Measurements from ENCODE around the gene JMJD6.
"Not testable (repeated sequence)": the region's sequence is repeated elsewhere in the genome, so short reads cannot be mapped to it uniquely, and the experiment has no call there.

JMJD6 gene

DNA sequence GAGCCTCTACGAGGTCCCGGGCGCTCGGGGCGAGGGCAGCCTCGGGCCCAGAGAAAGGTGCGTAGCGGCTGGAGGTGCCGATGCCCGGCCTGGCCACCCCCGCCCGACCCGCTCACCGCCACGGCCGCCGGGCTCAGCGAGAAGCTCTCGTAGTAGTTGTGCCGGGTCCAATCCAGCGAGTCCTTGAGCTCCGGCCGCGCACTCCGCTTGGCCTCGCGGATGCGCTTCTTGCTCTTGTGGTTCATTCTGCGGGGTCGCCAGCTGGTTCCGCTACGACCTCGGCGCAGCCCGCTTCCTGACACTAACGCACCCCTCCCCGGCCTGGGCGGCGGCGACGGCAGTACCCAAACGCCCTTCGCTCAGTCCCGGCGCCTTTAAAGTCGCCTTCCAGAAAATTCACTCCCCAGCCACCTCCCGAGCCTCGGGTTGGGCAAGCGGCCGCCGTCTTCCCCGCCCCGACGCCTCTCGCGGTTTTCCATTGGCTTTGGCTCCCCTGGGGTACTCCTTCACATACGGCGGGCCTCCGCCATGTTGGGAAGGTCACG lies at the start of gene JMJD6:
JMJD6 (minus strand) TSS at position 376 of the 545 bp plus-strand sequence; CDS start at position 245, 131 bp downstream.
- peak; percentile 91 for DNase-seq

- DNase-seq = no peak
Measured at GRCh38 chr17:76775021-76775600, 48.7 kb upstream of the JMJD6 start.

GRCh38 chr17:76772842-76773525 lies 46.6 kb upstream of the JMJD6 start:
- DNase-seq = peak; percentile 61

DNA sequence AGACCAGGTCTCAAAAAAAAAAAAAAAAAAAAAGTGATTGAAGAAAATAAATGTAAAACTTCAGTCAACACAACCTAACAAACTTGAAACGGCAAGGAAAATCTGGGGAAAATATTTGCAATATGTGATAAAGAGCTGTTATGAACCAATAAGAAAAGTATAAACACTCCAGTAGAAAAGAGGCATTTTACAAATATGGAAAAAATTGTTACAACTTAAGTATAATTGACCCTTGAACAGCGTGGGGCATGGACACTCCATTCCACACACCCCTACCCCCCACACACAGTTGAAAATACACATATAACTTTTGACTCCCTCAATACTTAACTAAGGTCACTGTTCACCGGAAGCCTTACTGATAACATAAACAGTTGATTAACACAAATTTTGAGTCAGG lies 32.2 kb upstream of the JMJD6 start:
- DNase-seq = no peak

DNA sequence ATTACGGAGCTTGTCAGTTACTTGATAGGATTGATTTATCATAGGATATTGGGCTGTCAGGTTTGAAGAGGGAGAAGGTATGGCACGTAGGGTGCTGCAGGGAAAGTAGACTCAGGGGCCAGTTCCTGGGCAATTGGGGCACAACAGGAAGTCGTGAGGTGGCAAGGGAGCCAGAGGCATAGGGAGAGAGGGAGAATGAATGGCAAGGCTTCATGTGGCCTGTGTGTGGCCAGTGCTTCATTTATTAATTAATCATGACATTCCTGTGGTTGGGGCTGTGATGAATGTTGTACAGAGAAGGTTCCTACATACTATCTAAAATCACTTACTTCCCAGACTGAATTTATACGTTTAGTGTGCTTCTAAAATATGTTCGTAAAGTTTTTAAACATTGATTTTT lies 30.9 kb upstream of the JMJD6 start:
- no peak for DNase-seq

- DNase-seq = no peak
Measured at GRCh38 chr17:76755285-76755684, 28.9 kb upstream of the JMJD6 start.

DNA sequence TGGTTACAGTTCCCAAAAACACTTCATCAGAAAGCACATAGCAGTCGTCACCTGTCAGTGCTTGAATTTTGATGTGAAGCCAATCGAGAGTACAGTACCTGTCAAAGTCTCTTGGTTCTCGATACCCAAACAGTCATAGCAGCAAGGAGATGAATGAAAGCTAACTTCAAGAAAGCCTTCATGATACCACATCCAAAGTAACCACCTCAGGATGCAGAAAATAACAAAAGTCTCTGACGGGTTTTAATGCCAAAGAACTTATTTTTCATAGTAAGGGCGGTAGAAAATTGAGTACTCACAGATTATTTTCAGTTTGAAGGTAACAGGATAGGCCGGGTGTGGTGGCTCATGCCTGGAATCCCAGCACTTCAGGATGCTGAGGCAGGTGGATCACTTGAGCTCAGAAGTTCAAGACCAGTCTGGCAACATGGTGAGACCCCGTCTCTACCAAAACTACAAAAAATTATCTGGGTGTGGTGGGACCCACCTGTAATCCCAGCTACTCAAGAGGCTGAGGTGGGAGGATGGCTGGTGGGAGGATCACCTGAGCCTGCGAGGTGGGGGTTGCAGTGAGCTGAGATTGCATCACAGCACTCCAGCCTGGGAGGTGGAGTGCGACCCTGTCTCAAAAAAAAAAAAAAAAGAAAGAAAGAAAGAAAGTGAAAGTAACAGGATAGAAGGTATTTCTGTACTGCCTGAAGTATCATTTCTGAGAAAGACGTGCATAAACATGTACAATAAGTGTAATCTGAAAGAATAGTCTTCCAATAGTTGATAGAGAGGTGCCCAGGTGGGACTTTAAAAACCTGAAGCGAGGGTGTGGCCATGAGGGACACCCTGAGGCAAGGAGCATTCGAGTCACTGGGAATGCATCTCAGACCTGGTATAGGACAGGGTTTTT lies 26.9 kb upstream of the JMJD6 start:
- no peak for DNase-seq

GRCh38 chr17:76752006-76752405 lies 25.6 kb upstream of the JMJD6 start:
- no peak for DNase-seq

- no peak for DNase-seq
Measured at GRCh38 chr17:76751416-76751993, 25.1 kb upstream of the JMJD6 start.

- no peak for DNase-seq
Measured at GRCh38 chr17:76748657-76749056, 22.3 kb upstream of the JMJD6 start.

DNA sequence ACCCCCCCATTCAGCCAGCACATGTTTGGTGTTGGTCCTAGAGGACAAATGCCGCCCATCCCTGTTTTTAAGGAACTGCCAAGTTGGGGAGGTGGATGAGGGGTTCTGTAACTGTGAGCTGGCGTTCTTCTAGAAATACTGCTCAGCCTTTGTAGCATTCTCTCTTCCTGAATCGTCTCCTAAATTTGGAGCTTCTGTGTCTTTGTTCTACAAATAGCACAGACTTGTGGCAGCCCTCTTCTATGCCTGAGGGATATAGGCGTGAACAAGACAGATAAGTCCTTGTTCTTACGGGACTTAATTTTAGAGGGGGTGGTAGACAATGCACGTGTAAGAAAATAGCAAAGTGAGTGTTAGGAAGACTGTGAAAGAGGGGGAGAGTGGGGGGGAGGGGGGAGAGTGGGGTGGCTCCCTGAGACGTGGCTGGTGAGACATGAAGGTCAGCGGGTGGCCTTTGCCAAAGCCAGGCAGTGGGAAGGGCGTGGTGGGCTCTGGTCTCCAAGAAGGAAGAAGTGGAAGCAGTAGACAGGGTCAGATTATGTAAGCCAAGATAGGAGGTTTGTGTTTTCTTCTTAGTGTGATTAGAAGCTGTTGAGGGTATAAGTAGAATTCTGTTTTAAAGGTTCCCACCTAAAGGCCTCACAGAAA lies 21.4 kb upstream of the JMJD6 start:
- DNase-seq = no peak

DNA sequence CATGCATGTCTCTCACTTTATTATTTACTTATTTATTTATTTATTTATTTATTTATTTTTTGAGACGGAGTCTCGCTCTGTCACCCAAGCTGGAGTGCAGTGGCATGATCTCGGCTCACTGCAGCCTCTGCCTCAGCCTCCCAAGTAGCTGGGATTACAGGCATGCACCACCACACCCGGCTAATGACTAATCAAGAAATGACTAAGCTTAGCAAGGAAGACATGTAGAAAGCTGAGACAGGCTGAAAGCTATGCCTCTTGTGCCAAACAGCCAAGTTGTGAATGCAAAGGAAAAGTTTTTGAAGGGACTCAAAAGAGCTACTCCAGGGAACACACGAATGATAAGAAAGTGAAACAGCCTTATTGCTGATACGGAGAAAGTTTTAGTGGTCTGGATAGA lies 19.4 kb upstream of the JMJD6 start:
- DNase-seq = not testable (repeated sequence)

DNA sequence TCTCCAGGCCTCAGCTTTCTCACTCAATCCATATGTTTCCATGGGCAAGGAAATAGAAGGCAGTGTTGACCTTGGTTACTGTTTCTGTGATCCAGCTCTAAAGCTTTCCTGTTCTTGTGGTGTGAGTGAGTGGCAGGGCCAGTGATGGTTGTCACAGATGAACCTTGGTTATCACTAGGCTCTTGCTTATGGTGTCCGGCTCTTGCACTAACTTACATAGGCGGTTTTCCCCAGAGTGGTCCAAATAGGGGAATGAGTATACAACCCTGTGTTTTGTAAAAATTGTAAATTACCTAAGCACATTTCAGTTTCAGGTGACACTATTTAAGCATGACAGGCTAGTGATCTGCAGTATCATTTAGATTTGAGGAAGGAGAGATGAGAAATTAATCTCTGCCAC lies 18.3 kb upstream of the JMJD6 start:
- DNase-seq = no peak

GRCh38 chr17:76742958-76743357 lies 16.6 kb upstream of the JMJD6 start:
- DNase-seq = no peak

DNA sequence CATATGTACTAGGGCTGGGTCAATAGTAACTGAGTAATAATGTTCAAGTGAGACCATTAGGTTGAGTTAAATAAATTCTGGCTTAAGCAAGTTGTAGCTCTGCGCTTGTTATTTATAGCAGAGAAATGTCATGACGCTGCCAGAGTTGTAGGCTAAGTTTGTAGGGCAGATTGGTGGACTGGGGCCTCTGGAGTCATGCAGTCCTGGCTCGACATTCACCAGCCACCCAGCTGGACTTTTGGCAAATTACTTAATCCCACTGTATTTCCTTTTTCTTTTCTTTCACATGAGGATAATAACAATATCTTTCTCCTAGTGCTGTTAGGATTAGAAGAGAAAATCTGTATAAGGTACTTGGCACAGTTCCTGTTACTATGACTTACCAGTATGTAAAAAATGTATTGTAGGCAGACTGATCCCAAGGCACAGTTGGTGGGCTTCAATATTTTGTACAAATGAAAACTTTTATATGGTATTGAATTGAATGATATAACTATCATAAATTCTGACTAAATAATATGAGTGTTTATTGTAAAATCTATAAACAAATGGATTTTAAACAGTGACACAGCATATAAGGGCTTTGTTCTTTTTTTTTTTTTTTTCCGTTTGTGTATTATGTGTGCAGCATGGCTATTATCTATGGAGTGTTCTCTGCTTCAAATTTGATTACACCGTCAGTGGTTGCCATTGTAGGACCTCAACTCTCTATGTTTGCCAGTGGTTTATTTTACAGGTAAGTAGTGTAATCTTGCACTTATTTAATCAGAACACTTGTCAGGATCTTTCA lies 14.1 kb upstream of the JMJD6 start:
- DNase-seq = no peak

GRCh38 chr17:76739568-76740115 lies 13.2 kb upstream of the JMJD6 start:
- not testable (repeated sequence) for DNase-seq

GRCh38 chr17:76738468-76738850 lies 12.1 kb upstream of the JMJD6 start:
- no peak for DNase-seq

DNA sequence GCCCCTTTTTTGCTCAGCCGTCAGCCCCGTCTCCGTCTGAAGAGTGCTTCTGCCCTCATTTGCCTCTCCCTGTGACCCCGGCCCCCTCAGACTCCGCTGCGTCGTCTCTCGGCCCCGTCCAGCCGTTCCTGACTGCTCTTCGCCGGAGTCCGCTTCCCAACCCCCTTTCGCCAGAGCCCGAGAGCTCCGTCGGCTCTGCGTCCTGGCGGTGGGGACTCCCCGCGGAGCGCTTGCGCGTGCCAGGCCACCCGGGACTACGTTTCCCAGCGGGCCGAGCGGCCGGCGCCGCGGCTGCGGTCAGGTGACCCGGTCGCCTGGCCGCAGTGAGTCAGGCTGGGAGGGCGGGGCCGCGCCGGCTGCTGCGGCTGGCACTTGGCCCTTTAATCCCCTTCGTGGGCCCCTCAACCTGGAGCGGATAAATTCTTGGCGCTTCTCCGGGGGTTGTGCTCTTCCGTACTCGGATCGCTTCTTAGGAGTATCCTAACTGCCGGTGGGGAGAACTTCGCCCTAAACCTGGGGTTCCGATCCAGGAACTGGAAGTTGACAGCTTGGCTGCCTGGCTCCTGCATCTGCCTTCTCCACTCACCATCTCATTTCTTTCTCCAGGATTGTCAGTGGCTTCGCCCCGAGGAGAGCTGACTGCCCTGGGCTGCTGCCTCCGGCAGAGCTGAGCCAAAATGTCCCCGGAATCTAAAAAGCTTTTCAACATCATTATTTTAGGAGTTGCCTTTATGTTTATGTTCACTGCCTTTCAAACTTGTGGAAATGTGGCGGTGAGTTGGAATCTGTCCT lies 11.5 kb upstream of the JMJD6 start, which contains the start of gene MFSD11:
MFSD11 (plus strand) TSS at position 444 of the 792 bp plus-strand sequence; CDS start at position 678, 234 bp downstream.
- DNase-seq = peak; percentile 91

DNA sequence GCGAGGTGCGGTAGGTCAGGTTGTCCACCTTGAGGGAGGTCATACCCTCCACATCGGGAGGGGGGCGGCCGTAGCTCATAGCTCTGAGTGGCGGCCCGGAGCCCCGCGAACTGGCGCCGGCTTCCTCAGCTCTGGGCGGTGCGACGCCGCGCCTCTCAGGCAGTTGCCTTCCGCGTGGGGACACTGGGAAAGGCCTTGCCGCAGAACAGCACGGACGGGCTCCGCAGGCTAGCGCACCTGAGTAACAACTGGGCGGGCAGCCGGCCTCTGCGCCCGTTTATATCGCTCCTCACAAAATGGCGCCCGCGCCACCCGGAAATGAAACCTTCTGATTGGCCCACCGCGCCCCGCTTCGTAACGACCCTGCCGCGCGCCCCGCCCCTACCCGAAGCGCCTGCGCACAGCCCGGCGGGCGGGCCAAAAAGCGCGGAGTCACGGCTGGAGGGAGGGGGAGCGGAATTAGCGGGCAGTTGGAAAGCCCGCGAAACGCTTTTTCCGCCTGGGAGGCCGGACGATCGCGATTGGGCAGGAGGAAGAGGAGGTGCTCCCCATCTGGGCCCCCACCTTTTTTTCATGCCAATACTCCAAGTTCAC lies 10.8 kb upstream of the JMJD6 start, which contains the start of gene SRSF2:
SRSF2 (minus strand) TSS at position 250 of the 594 bp plus-strand sequence; CDS start at position 79, 171 bp downstream.
- peak; percentile 97 for DNase-seq

Data from activated CD4-positive, alpha-beta T cell treated with anti-CD3 and anti-CD28 coated beads, Interleukin-2, amount 50 U/mL, for 1 hour (primary cell).